ENCODE data around the gene KDM8.

The KDM8 gene

GRCh38 chr16:27203507-27204311, at the start of gene KDM8:
Gene KDM8 (plus strand): TSS chr16:27203526. CDS start chr16:27210124, 6,598 bp downstream.
- DNase-seq = peak; percentile 96

- peak; percentile 5 for DNase-seq
Measured at GRCh38 chr16:27154705-27155521, 48.4 kb upstream of the KDM8 start.

- DNase-seq = no peak
Measured at GRCh38 chr16:27156579-27156978, 46.7 kb upstream of the KDM8 start.

GRCh38 chr16:27161398-27161797, 41.9 kb upstream of the KDM8 start:
- DNase-seq = no peak

GRCh38 chr16:27164352-27164751, 39.0 kb upstream of the KDM8 start:
- no peak for DNase-seq

GRCh38 chr16:27165576-27165975, 37.8 kb upstream of the KDM8 start:
- no peak for DNase-seq

- no peak for DNase-seq
Measured at GRCh38 chr16:27168790-27169189, 34.5 kb upstream of the KDM8 start.

- peak; percentile 27 for DNase-seq
Measured at GRCh38 chr16:27169511-27170071, 33.7 kb upstream of the KDM8 start.

GRCh38 chr16:27171584-27171983, 31.7 kb upstream of the KDM8 start:
- DNase-seq = no peak

GRCh38 chr16:27174007-27174406, 29.3 kb upstream of the KDM8 start:
- no peak for DNase-seq

- DNase-seq = no peak
Measured at GRCh38 chr16:27174798-27175197, 28.5 kb upstream of the KDM8 start.

GRCh38 chr16:27175888-27176287, 27.4 kb upstream of the KDM8 start:
- no peak for DNase-seq

GRCh38 chr16:27177031-27177774, 26.1 kb upstream of the KDM8 start:
- no peak for DNase-seq

GRCh38 chr16:27179500-27180072, 23.7 kb upstream of the KDM8 start:
- peak; percentile 64 for DNase-seq

- peak; percentile 76 for DNase-seq
Measured at GRCh38 chr16:27181019-27181790, 22.1 kb upstream of the KDM8 start.

GRCh38 chr16:27182906-27183405, 20.4 kb upstream of the KDM8 start:
- no peak for DNase-seq

GRCh38 chr16:27185776-27186130, 17.6 kb upstream of the KDM8 start:
- no peak for DNase-seq

GRCh38 chr16:27188633-27189032, 14.7 kb upstream of the KDM8 start:
- DNase-seq = no peak

- no peak for DNase-seq
Measured at GRCh38 chr16:27189335-27189972, 13.9 kb upstream of the KDM8 start.

GRCh38 chr16:27190316-27190871, 12.9 kb upstream of the KDM8 start:
- DNase-seq = no peak

Measured in NCI-H1694 (cell line).